Measurements from ENCODE around the gene CPSF3.

The CPSF3 gene

GRCh38 chr2:9422321-9423099 is 944 bp upstream of the CPSF3 start:
- DNase-seq = no peak

DNA sequence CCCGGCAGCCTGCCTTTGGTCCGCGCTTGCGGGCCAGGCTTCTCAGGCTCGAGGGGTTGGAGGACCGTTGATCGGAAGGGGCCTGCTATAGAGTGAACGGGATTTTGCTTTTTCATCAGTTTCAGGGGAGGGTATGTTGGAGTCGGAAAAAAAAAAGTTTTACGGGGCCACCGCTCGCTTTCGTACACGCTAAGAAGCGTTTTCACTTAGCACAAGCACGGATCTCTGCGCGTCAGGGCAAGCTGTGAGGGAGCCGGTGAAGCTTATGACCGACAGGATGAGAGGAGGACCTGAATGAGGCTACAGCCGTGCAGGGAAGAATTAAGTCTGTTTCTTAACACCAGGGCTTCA is 443 bp downstream of the CPSF3 start:
- no peak for DNase-seq

DNA sequence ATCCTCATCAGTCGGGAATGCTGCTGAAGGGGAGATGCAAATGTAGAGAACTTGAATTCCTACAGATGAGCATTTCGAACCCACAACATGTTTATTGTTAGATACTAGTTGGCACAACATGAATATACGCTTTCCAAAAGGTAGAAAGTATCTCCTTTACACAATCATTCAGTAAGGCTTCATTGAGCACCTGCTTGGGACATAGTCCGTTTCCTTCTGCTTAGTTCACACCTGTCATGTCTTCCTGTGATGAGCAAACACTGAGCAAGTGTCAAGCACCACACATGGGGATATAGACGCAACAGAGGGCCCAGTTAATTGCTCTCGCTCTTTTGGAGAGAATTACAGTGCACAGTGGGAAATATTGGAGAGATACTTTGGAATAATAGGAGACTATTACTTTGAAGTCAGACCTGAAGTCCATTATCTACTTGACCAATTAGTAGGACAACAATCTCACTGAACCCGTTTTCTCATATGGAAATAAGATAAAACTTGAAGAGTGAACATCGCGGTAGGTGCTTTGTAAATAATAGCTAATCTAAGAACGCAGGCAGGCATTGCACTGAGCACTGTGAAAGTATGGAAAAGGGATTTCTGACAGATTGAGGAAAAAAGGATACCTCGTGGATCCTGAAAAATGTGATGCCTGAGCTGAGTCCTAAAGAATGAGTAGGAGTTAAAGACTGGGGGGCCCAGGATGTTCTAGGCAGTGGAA is 1.2 kb downstream of the CPSF3 start:
- DNase-seq = no peak

GRCh38 chr2:9428965-9429577 is 5.6 kb downstream of the CPSF3 start:
- DNase-seq = no peak

- DNase-seq = no peak
Measured at GRCh38 chr2:9430316-9431293, 7.2 kb downstream of the CPSF3 start.

- no peak for DNase-seq
Measured at GRCh38 chr2:9434489-9434888, 11.0 kb downstream of the CPSF3 start.

DNA sequence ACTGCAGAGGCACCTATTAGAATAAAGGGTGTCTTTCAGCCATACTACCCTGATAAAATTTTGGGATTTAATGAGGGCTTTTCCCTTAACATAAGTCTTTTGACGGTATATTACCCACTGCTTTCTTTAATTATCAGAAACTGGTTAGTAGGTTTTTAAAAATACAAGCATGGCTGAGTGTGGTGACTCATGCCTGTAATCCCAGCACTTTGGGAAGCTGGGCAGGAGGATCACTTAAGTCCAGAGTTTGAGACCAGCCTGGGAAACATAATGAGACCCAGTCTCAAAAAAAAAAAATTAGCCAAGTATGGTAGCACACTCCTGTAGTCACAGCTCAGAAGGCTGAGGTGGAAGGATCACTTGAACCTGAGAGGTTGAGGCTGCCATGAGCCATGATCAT is 16.1 kb downstream of the CPSF3 start:
- DNase-seq = no peak

- no peak for DNase-seq
Measured at GRCh38 chr2:9440058-9440727, 16.7 kb downstream of the CPSF3 start.

- no peak for DNase-seq
Measured at GRCh38 chr2:9441556-9441955, 18.1 kb downstream of the CPSF3 start.

DNA sequence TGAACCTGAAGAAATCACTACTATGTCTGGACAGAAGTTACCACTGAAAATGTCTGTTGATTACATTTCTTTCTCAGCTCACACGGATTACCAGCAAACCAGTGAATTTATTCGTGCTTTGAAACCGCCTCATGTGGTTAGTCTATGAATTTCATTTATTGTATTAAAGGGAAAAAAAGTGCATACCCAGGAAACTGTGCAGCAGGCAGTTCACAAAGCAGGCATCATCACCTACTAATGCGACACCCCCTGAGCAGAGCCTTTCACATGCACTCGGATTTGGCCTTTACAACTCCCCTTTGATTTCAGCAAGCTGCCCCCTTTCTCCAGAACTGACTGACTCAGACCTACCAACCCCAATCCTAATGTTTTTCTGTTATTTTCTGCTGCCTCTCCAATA is 20.1 kb downstream of the CPSF3 start:
- DNase-seq = no peak

GRCh38 chr2:9445089-9445488 is 21.6 kb downstream of the CPSF3 start:
- DNase-seq = no peak

GRCh38 chr2:9451231-9451630 is 27.8 kb downstream of the CPSF3 start:
- DNase-seq = no peak

GRCh38 chr2:9460441-9461017 is 37.1 kb downstream of the CPSF3 start:
- no peak for DNase-seq

GRCh38 chr2:9461079-9461478 is 37.6 kb downstream of the CPSF3 start:
- DNase-seq = no peak

DNA sequence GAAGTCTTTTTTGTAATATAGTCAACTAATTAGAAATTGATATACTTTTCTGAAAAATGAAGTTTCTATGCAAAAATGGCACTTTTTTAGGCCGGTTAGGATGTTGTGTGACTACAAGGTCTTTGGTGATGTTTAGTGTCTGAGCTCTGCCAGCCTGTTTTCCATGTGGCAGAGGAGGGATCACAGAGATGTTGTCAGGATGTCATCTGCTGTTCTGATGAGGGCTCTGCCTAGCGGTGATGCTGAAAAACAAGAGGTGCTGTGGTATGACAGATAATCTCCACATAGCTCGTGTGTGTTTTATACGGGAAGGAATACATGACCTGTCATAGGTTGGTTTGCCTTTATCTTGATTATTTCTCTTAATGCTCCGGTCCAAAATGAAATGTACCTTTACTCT is 38.9 kb downstream of the CPSF3 start:
- DNase-seq = no peak

DNA sequence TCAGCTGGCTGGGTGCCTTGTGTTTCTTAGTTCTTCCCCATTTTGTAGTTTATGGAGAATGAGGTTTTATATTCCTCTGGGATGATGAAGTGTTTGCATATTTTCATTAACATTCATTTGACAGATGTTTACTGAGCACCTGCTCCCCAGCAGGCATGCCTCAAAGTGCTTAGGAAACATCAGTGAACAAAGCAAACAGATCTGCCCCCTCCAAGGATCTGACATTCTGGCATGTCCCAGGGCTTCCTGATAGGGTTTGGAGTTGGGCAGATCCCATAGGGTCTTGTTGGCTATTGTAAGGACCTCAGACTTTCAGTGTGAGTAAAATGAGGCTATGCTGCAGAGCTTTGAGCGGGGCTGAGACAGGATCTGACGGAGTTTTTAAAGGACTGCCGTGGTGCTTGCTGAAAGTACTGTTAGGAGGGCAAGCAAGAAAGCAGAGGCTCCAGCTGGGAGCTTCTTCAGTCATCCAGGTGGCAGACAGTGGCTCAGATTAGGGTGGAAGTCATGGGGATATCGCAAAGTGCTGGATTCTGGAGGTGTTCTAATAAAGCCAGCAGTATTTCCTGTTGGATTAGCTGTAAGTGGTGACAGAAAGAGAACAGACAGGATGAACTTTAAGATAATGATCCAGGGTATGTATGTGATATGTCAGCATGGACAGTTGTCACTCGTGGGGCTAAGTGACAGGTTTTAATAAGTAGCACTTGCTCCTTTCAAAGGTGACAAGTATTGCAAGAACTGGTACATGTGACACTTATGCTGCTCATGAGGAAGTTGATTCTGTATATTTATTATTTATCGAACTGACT is 39.6 kb downstream of the CPSF3 start:
- peak; percentile 64 for DNase-seq

DNA sequence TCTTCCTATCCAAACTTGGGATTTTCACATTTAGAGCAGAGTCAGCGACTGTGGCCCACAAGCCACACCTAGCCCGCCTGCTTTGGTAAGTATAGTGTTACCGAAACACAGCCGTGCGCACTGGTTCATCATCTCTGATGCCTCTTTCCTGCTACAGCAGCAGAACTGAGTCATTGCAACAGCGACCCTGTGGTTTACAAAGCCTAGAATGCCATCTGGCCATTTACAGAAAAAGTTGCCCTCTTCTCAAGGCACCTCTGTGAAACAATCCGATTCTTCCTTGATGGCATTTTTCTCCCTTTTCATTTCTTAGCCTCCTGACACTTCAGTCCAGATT is 40.2 kb downstream of the CPSF3 start:
- DNase-seq = no peak

DNA sequence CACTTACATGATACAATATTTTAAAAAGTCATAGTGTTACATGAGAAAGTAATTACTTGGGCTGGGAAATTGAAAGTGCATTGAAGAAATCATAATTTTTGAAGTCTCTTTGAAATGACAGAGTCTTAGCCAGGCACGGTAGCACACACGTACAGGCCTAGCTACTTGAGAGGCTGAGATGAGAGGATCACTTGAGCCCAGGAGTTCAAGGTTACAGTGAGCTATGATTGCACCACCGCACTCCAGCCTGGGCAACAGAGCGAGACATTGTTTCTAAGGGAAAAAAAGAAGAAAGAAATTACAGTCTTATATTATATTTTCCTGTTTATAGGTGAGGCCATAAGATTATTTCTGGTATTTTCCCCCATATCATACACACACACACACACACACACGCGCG is 41.7 kb downstream of the CPSF3 start:
- no peak for DNase-seq

DNA sequence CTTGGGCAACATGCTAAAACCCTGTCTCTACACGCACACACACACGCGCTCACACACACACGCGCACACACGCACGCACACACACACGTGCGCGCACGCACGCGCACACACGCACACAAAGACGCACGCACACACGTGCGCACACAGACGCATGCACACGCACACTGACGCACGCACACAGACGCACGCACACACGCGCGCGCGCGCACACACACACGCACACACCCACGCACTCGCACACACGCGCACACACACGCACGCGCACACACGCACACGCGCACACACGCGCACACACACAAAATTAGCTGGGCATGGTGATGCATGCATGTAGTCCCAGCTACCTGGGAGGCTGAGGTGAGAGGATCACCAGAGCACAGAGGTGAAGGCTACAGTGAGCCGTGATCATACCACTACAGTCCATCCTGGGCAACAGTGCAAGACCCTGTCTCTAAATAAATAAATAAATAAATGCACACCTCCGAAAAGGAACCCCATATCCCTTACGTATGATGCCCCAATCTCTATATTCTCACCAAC is 42.8 kb downstream of the CPSF3 start:
- no peak for DNase-seq

- no peak for DNase-seq
Measured at GRCh38 chr2:9467687-9468086, 44.2 kb downstream of the CPSF3 start.

- DNase-seq = no peak
Measured at GRCh38 chr2:9471206-9471605, 47.8 kb downstream of the CPSF3 start.

All from NCI-H187 treated with DMSO at 0.1 percent for 48 hours (cell line).